Right kidney (tissue), 1 donor: ENCODE data around the gene GP9.
A peak's percentile ranks its signal among the peaks of the same experiment; 100 is the strongest.

Source experiments
- DNase-seq: peaks from one replicate; pipeline ENCODE4 v3.0.0-alpha.2; 2016

GP9 gene

GRCh38 chr3:129027544-129027880 is 33.1 kb upstream of the GP9 start:
- no peak for DNase-seq

- DNase-seq, result no peak
These were observed 31.7 kb upstream of the GP9 start for GRCh38 chr3:129028866-129029265.

- DNase-seq, result no peak
These were observed 30.0 kb upstream of the GP9 start for GRCh38 chr3:129030611-129031010.

- no peak for DNase-seq
These were observed 28.9 kb upstream of the GP9 start for GRCh38 chr3:129031476-129032215.

GRCh38 chr3:129032716-129033115 is 27.9 kb upstream of the GP9 start:
- no peak for DNase-seq

GRCh38 chr3:129033151-129033550 is 27.4 kb upstream of the GP9 start:
- no peak for DNase-seq

GRCh38 chr3:129033633-129034321 is 26.8 kb upstream of the GP9 start:
- DNase-seq, result no peak

- DNase-seq, result no peak
These were observed 25.9 kb upstream of the GP9 start for GRCh38 chr3:129034642-129035041.

GRCh38 chr3:129035360-129036221 is 25.0 kb upstream of the GP9 start:
- no peak for DNase-seq

- no peak for DNase-seq
These were observed 24.1 kb upstream of the GP9 start for GRCh38 chr3:129036222-129037092.

GRCh38 chr3:129037093-129037419 is 23.5 kb upstream of the GP9 start:
- DNase-seq, result no peak

GRCh38 chr3:129038121-129038855 is 22.3 kb upstream of the GP9 start:
- no peak for DNase-seq

- no peak for DNase-seq
These were observed 21.1 kb upstream of the GP9 start for GRCh38 chr3:129039271-129040038.

GRCh38 chr3:129040039-129040336 is 20.6 kb upstream of the GP9 start:
- DNase-seq, result no peak

- no peak for DNase-seq
These were observed 19.8 kb upstream of the GP9 start for GRCh38 chr3:129040579-129041300.

GRCh38 chr3:129045675-129046036 is 14.9 kb upstream of the GP9 start:
- peak; percentile 55 for DNase-seq

GRCh38 chr3:129046037-129046731 is 14.4 kb upstream of the GP9 start:
- peak; percentile 57 for DNase-seq

GRCh38 chr3:129046732-129047552 is 13.6 kb upstream of the GP9 start:
- DNase-seq, result no peak

- no peak for DNase-seq
These were observed 13.1 kb upstream of the GP9 start for GRCh38 chr3:129047553-129047839.
